ENCODE measurements around the gene PKNOX1. TPM values are rescaled to one million over a fixed set of nuclear protein-coding genes. Genes with fewer than 3 reads are reported as not detected.
"Not testable (repeated sequence)": the region's sequence is repeated elsewhere in the genome, so short reads cannot be mapped to it uniquely, and the experiment has no call there.

PKNOX1 gene
- total RNA-seq, 1 donor, result 11.9 TPM

DNA sequence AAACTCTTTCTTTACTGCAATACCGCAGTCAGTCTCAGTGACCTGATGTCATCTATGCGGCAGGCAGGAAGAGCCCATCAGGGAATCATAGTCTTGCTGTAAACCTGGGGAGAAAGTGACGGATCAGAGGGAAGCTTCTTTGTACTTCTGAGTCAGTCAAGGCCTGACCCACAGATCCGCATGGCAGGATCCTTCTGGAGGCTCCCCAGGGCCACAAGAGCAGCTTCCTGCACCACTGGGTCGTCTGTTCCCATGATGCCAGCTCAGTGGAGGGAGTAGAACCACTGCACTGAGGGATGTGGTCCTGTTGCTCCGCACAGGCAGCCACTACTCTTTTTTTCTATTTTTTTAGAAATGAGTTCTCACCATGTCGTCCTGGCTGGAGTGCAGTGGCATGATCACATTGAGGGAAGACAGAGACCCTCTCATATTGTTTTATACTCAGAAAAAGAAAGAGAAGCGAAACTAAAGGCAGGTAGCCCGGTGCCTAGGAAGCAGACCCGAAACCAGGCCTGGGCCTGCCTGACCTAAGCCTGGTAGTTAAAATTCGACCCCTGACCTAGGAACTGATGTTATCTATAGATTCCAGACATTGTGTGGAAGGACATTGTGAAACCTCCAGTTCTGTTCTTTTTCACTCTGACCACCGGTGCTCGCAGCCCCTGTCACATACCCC is 42.7 kb upstream of the PKNOX1 start:
- H3K27me3 ChIP-seq (ENCODE audit: insufficient read depth, low read length), result no peaks in the 10 kb centered on the region
- TF ChIP-seq, protein P1, sequence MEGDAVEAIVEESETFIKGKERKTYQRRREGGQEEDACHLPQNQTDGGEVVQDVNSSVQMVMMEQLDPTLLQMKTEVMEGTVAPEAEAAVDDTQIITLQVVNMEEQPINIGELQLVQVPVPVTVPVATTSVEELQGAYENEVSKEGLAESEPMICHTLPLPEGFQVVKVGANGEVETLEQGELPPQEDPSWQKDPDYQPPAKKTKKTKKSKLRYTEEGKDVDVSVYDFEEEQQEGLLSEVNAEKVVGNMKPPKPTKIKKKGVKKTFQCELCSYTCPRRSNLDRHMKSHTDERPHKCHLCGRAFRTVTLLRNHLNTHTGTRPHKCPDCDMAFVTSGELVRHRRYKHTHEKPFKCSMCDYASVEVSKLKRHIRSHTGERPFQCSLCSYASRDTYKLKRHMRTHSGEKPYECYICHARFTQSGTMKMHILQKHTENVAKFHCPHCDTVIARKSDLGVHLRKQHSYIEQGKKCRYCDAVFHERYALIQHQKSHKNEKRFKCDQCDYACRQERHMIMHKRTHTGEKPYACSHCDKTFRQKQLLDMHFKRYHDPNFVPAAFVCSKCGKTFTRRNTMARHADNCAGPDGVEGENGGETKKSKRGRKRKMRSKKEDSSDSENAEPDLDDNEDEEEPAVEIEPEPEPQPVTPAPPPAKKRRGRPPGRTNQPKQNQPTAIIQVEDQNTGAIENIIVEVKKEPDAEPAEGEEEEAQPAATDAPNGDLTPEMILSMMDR (IDR thresholded peaks at IDR 0.05; ENCODE audit: extremely low read depth, low read depth, low read length), result no peak
- DNase-seq (ENCODE audit: insufficient read length, low spot score, missing footprints), result no peak
- H3K27ac ChIP-seq (ENCODE audit: low read depth, low read length), result no peak overlapping the region
- H3K9me3 ChIP-seq (ENCODE audit: low read depth, low read length), result no peaks in the 10 kb centered on the region
- no peak overlapping the region for H3K4me3 ChIP-seq (ENCODE audit: insufficient read depth, low read length)
- no peak overlapping the region for H2AFZ ChIP-seq (ENCODE audit: low read length)
- H3K4me1 ChIP-seq (ENCODE audit: insufficient read depth, low read length), result no peaks in the 10 kb centered on the region
- H3K36me3 ChIP-seq (ENCODE audit: insufficient read depth, low read length), result no peaks in the 10 kb centered on the region
- H4K20me1 ChIP-seq (ENCODE audit: insufficient read depth, low read length), result no peaks in the 10 kb centered on the region
- no peak overlapping the region for H3K4me2 ChIP-seq (ENCODE audit: insufficient read depth, low read length)
- H3K79me2 ChIP-seq (ENCODE audit: insufficient read depth, low read length), result no peaks in the 10 kb centered on the region

DNA sequence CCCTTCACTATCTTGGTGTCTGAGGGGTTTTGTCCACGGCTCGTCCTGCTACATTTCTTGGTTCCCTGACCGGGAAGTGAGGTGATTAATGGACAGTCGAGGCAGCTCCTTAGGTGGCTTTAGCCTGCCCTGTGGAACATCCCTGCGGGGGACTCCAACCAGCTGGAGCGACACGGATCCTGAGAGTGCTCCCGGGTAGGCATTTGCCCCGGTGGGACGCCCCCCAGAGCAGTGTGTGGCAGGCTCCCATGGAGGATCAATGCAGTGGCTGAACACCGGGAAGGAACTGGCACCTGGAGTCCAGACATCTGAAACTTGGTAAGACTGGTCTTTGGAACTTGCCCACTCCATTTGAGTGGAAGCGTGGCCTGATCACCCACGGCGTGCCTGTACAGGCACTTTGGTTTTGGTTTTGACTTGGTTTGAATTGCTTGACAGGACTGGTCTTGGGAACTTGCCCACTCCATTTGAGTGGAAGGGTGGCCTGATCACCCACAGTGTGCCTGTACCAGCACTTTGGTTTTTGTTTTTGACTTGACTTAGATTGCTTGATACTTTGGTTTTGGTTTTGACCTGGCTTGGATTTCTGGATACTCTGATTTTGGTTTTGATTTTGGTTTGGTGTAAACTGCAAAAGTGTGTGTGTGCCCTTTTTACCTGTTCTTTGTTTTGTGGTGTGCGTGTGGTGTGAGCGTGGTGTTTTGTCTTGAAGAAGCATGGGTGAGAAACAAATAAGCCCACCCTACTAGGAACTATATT is 41.8 kb upstream of the PKNOX1 start:
- not testable (repeated sequence) for H2AFZ ChIP-seq (ENCODE audit: low read length)

DNA sequence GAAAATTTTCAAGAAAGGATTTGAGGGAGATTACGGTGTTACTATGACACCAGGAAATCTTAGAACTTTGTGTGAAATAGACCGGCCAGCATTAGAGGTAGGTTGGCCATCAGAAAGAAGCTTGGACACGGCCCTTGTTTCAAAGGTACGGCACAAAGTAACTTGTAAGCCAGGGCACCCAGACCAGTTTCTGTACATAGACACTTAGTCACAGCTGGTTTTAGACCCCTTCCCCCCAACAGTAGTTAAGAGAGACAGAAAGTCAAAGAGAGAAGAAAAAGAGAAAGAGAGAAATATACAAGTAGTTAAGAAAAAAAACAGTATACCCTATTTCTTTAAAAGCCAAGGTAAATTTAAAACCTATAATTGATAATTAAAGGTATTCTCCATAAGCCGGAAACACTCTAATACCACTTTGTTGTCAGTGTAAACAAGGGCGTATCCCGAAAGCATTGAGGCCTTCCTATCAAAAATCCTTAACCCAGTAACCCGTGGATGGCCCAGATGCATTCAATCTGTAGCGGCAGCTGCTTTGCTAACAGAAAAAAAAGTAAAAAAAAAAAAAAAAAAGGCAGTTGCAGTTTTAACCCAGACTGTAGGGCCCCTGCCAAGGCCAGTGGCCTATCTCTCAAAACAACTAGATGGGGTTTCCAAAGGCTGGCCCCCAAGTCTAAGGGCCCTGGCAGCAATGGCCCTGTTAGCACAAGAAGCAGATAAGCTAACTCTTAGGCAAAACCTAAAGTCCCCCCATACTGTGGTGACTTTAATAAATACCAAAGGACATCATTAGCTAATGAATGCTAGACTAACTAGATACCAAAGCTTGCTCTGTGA is 41.0 kb upstream of the PKNOX1 start:
- H3K79me2 ChIP-seq (ENCODE audit: insufficient read depth, low read length); H2AFZ ChIP-seq (ENCODE audit: low read length); H3K4me3 ChIP-seq (ENCODE audit: insufficient read depth, low read length); H3K9me3 ChIP-seq (ENCODE audit: low read depth, low read length); H3K36me3 ChIP-seq (ENCODE audit: insufficient read depth, low read length); H3K4me2 ChIP-seq (ENCODE audit: insufficient read depth, low read length); H3K4me1 ChIP-seq (ENCODE audit: insufficient read depth, low read length); H3K27me3 ChIP-seq (ENCODE audit: insufficient read depth, low read length); H3K27ac ChIP-seq (ENCODE audit: low read depth, low read length); DNase-seq (ENCODE audit: insufficient read length, low spot score, missing footprints); H4K20me1 ChIP-seq (ENCODE audit: insufficient read depth, low read length): not testable (repeated sequence)

More for the DNA sequence above, 41.8 kb upstream of the PKNOX1 start:
- H3K27me3 ChIP-seq (ENCODE audit: insufficient read depth, low read length); H3K4me1 ChIP-seq (ENCODE audit: insufficient read depth, low read length); H3K9me3 ChIP-seq (ENCODE audit: low read depth, low read length); H3K36me3 ChIP-seq (ENCODE audit: insufficient read depth, low read length); DNase-seq (ENCODE audit: insufficient read length, low spot score, missing footprints); H3K79me2 ChIP-seq (ENCODE audit: insufficient read depth, low read length); H3K4me2 ChIP-seq (ENCODE audit: insufficient read depth, low read length); H3K27ac ChIP-seq (ENCODE audit: low read depth, low read length); H3K4me3 ChIP-seq (ENCODE audit: insufficient read depth, low read length); H4K20me1 ChIP-seq (ENCODE audit: insufficient read depth, low read length): not testable (repeated sequence)

DNA sequence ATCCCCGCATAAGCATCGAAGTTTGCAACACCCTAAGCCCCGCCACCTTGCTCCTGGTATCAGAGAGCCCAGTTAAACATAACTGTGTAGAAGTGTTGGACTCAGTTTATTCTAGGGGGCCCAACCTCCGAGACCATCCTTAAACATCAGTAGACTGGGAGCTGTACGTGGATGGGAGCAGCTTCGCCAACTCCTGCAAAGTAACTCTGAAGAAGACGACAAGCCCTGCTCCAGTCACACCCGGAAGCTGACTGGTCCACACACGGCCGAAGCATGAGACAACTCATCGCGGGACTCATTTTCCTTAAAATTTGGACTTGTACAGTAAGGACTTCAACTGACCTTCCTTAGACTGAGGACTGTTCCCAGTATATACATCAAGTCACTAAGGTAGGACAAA is 40.4 kb upstream of the PKNOX1 start:
- H3K27me3 ChIP-seq (ENCODE audit: insufficient read depth, low read length); H3K4me3 ChIP-seq (ENCODE audit: insufficient read depth, low read length); H3K4me1 ChIP-seq (ENCODE audit: insufficient read depth, low read length); H3K9me3 ChIP-seq (ENCODE audit: low read depth, low read length); H3K79me2 ChIP-seq (ENCODE audit: insufficient read depth, low read length); H2AFZ ChIP-seq (ENCODE audit: low read length); H3K27ac ChIP-seq (ENCODE audit: low read depth, low read length); DNase-seq (ENCODE audit: insufficient read length, low spot score, missing footprints); H3K36me3 ChIP-seq (ENCODE audit: insufficient read depth, low read length); H4K20me1 ChIP-seq (ENCODE audit: insufficient read depth, low read length); H3K4me2 ChIP-seq (ENCODE audit: insufficient read depth, low read length): not testable (repeated sequence)

DNA sequence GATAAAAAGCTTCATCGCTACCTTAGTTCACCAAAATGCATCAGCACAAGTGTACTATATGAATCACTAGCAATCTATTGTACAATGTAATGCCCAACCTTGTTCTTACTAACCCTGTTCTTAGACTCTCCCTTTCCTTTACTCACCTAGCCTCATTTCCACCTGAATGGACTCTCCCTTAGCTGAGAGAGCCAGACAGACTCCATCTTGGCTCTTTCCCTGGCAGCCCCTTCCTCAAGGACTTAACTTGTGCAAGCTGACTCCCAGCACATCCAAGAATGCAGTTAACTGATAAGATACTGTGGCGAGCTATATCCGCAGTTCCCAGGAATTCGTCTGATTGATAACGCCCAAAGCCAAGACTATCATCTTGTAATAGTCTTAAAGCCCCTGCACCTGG is 38.0 kb upstream of the PKNOX1 start:
- H3K4me2 ChIP-seq (ENCODE audit: insufficient read depth, low read length); H3K79me2 ChIP-seq (ENCODE audit: insufficient read depth, low read length); H3K9me3 ChIP-seq (ENCODE audit: low read depth, low read length); H3K27ac ChIP-seq (ENCODE audit: low read depth, low read length); H3K27me3 ChIP-seq (ENCODE audit: insufficient read depth, low read length); H3K4me3 ChIP-seq (ENCODE audit: insufficient read depth, low read length); H2AFZ ChIP-seq (ENCODE audit: low read length); H4K20me1 ChIP-seq (ENCODE audit: insufficient read depth, low read length); H3K4me1 ChIP-seq (ENCODE audit: insufficient read depth, low read length); DNase-seq (ENCODE audit: insufficient read length, low spot score, missing footprints); H3K36me3 ChIP-seq (ENCODE audit: insufficient read depth, low read length): not testable (repeated sequence)

DNA sequence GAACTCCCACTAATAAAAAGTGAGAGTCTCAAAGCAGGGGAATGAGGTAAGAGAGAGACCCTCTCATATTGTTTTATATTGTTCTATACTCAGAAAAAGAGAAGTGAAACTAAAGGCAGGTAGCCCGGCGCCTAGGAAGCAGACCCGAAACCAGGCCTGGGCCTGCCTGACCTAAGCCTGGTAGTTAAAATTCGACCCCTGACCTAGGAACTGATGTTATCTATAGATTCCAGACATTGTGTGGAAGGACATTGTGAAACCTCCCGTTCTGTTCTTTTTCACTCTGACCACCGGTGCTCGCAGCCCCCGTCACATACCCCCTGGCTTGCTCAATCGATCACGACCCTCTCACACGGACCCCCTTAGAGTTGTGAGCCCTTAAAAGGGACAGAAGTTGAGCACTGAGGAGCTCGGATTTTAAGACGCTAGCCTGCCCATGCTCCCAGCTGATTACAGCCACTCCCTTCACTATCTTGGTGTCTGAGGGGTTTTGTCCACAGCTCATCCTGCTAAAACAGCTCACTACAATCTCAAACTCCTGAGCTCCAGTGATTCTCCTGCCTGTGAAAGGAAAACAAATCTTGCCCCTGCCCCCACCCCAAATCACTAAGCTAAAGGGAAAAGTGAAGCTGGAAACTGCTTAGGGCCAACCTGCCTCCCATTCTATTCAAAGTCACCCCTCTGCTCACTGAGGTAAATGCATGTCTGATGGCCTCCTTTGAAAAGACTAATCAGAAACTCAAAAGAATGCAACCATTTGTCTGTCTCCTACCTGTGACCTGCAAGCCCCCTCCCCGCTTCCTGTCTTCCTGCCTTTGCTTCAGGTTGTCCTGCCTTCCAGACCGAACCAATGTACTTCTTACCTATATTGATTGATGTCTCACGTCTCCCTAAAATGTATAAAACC is 37.1 kb upstream of the PKNOX1 start:
- not testable (repeated sequence) for H4K20me1 ChIP-seq (ENCODE audit: insufficient read depth, low read length); H3K4me1 ChIP-seq (ENCODE audit: insufficient read depth, low read length); H3K27ac ChIP-seq (ENCODE audit: low read depth, low read length); DNase-seq (ENCODE audit: insufficient read length, low spot score, missing footprints); H3K4me2 ChIP-seq (ENCODE audit: insufficient read depth, low read length); H3K4me3 ChIP-seq (ENCODE audit: insufficient read depth, low read length); H2AFZ ChIP-seq (ENCODE audit: low read length); H3K9me3 ChIP-seq (ENCODE audit: low read depth, low read length); H3K36me3 ChIP-seq (ENCODE audit: insufficient read depth, low read length); H3K27me3 ChIP-seq (ENCODE audit: insufficient read depth, low read length); H3K79me2 ChIP-seq (ENCODE audit: insufficient read depth, low read length)

All from osteoblast (primary cell).